HG02938 (cell line): ENCODE data around the gene KDM3B.
"Not testable (repeated sequence)": the region's sequence is repeated elsewhere in the genome, so short reads cannot be mapped to it uniquely, and the experiment has no call there.

ENCODE experiments used
- ATAC-seq: cut with Tn5 transposase; IDR thresholded peaks from one replicate; pipeline ENCODE4 v1.9.1; 2021; ENCODE audit warnings: mild to moderate bottlenecking, moderate library complexity; ENCODE audit not compliant: unreplicated experiment

Gene KDM3B

GRCh38 chr5:138382347-138382746, 29.9 kb downstream of the KDM3B start:
- no peak for ATAC-seq

- no peak for ATAC-seq
These were observed 33.2 kb downstream of the KDM3B start for GRCh38 chr5:138385660-138386059.

GRCh38 chr5:138386290-138386689, 33.8 kb downstream of the KDM3B start:
- ATAC-seq = no peak

GRCh38 chr5:138389332-138389731, 36.8 kb downstream of the KDM3B start:
- ATAC-seq = no peak

GRCh38 chr5:138389911-138390310, 37.4 kb downstream of the KDM3B start:
- ATAC-seq = not testable (repeated sequence)

GRCh38 chr5:138391859-138392386, 39.4 kb downstream of the KDM3B start:
- no peak for ATAC-seq

- ATAC-seq = no peak
These were observed 50.2 kb downstream of the KDM3B start for GRCh38 chr5:138402640-138403039.

- peak; percentile 73 for ATAC-seq
These were observed 55.5 kb downstream of the KDM3B start for GRCh38 chr5:138408023-138408422.

- ATAC-seq = not testable (repeated sequence)
These were observed 58.6 kb downstream of the KDM3B start for GRCh38 chr5:138410996-138411640.

- ATAC-seq = no peak
These were observed 66.0 kb downstream of the KDM3B start for GRCh38 chr5:138418444-138418843.

- no peak for ATAC-seq
These were observed 72.6 kb downstream of the KDM3B start for GRCh38 chr5:138425079-138425478.

- ATAC-seq = no peak
These were observed 83.5 kb downstream of the KDM3B start for GRCh38 chr5:138435943-138436342.

GRCh38 chr5:138438003-138438723, 85.7 kb downstream of the KDM3B start:
- no peak for ATAC-seq

GRCh38 chr5:138438724-138439476, 86.4 kb downstream of the KDM3B start, which contains the start of gene REEP2:
REEP2 (plus strand) TSS chr5:138439057; CDS start chr5:138439209, 152 bp downstream.
- no peak for ATAC-seq

- no peak for ATAC-seq
These were observed 87.1 kb downstream of the KDM3B start for GRCh38 chr5:138439477-138440158.

GRCh38 chr5:138440159-138441073, 87.9 kb downstream of the KDM3B start:
- ATAC-seq = no peak

- no peak for ATAC-seq
These were observed 88.7 kb downstream of the KDM3B start for GRCh38 chr5:138441221-138441620.

- no peak for ATAC-seq
These were observed 91.7 kb downstream of the KDM3B start for GRCh38 chr5:138444078-138444773.
